NCI-H2171 (cell line): ENCODE data around the gene GFOD1.
A peak's percentile ranks its signal among the peaks of the same experiment; 100 is the strongest.
"Not testable (repeated sequence)": the region's sequence is repeated elsewhere in the genome, so short reads cannot be mapped to it uniquely, and the experiment has no call there.

ENCODE experiments used
- DNase-seq: peaks from one replicate; lab custom pipeline; 2025; lab: John Stamatoyannopoulos, UW

The GFOD1 gene

DNA sequence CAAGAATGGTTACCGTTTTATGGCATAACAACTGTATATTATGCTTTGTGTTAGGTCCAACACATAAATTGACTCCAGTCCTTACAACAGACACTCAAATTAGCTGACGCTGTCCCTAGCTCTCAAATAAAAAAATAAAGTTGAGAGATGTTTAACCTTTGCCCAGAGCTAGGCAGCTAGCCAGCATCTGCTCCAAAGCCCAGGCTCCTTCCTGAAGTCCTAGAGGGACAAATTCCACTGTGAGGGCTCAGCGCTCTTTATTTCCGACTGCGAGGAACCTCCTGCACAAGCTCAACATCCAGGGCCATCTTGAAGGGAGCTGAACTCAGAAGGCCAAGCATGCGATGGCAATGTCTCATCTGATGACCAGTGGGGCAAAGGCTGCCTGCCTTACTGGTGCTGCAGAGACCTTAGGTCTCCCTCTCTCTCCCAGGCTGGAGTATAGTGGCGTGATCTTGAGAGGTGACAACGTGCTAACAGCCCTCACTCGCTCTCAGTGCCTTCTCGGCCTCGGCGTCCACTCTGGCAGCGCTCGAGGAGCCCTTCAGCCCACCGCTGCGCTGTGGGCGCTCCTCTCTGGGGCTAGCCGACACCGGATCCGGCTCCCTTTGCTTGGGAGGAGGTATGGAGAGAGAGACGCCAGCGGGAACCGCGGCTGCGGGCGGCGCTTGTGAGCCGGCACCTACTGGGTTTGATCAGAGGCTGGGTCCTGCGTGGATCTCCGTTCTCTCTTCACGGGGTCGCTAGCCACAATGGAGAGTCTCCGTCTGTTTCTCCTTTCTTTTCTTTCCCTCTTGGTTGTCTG, 24.7 kb upstream of the GFOD1 start:
- no peak for DNase-seq

DNA sequence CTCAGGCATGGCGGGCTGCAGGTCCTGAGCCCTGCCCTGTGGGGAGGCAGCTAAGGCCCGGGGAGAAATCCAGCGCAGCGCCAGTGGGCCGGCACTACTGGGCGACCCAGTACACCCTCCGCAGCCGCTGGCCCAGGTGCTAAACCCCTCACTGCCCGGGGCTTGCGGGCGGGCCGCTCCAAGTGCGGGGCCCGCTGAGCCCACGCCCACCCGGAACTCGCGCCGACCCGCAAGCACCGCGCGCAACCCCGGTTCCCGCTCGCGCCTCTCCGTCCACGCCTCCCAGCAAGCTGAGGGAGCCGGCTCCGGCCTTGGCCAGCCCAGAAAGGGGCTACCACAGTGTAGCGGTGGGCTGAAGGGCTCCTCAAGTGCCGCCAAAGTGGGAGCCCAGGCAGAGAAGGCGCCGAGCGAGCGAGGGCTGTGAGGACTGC, 23.8 kb upstream of the GFOD1 start:
- not testable (repeated sequence) for DNase-seq

DNA sequence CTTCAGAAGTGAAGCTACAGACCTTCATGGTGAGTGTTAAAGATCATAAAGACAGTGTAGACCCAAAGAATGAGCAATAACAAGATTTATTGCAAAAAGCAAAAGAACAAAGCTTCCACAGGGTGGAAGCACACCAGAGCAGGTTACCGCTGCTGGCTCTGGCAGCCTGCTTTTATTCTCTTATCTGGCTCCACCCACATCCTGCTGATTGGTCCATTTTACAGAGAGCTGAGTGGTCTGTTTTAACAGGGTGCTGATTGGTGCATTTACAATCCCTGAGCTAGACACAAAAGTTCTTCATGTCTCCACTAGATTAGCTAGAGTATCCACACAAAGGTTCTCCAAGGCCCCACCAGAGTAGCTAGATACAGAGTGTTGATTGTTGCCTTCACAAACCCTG, 23.0 kb upstream of the GFOD1 start:
- DNase-seq, result not testable (repeated sequence)

DNA sequence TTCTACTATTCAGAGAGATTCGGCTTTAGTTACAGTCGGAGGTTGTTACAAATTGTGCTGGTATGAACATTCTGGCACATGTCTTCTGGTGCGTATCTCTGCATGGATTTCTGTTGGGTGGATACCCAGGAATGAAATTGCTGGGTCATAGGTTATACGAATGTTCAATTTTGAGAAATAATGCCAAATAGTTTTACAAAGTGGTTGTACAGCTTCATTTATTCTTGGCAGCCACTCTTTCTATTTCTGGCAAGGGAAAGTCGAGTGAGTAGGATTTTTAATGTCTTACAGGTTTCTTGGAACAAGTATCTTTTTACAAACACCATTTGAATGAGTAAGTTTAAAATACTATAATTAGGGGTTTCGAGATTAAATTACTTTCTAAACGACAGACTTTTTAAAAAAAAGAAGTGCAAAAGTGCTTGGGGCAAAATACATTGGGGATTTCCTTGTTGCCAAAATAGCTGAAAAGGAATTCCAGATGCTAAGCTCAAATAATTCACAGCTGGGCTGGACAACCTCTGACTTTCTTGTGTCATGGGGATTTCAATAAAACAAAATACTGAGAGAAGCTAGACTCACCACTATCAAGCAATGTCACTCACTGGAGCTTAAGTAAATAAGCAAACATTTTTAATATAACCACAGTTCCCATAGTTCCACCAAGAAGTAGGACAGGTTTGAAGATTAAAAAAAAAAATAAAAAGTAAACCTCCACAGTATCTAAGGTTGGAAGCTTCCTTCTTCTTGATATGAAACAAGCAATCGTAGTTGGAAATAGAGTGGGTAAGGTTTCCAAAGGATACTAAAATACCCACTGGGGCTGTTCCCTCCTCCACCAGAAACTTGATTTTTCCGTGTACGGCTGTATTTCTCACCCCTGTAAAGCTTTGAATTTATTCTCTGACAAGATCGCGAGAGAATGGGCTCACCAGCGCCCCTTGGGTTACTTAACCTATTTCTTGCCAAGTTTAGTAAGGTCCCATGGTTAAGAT, 21.6 kb upstream of the GFOD1 start:
- no peak for DNase-seq

DNA sequence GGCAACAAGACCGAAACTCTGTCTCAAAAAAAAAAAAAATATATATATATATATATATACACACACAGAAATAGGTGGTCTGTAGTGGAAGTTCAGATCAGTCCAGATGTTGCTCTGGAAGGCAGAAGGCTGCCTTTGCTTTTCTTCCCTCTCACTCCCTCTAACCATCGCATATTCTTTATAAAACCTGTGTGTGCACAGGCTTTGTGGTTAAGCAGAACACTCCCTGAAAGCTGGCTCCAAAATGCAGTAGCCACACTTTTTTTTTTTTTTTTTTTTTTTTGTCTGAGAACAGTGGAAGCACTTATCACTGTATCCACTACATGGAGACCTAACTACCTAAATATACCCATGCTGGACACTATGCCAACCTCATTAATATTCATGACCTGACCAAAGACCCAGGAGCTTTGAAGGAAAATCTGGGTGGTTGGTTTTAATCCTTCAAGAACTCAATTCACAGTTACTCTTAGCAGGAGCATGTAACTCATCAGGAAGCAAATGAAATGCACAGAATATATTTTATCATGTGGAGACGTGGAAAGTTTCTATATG, 20.0 kb upstream of the GFOD1 start:
- no peak for DNase-seq

DNA sequence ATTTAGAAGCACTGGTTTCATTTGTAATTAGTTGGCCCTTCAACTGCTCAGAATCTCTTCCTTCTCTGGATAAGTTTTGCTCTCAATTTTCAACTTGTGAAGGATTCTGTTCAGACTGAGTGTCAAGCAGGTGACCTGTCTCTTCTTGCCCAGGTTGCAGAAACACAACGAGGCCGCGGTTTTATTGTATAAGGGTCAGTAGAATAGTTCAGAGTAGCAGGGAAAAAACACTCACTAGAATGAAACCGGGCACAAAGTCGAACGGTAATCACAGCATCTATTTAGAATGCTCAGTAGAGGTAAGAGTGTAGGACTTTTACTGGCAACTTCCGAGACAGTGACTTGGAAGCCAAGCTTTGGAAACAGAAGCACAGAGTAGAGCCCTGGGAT, 17.9 kb upstream of the GFOD1 start:
- no peak for DNase-seq

DNA sequence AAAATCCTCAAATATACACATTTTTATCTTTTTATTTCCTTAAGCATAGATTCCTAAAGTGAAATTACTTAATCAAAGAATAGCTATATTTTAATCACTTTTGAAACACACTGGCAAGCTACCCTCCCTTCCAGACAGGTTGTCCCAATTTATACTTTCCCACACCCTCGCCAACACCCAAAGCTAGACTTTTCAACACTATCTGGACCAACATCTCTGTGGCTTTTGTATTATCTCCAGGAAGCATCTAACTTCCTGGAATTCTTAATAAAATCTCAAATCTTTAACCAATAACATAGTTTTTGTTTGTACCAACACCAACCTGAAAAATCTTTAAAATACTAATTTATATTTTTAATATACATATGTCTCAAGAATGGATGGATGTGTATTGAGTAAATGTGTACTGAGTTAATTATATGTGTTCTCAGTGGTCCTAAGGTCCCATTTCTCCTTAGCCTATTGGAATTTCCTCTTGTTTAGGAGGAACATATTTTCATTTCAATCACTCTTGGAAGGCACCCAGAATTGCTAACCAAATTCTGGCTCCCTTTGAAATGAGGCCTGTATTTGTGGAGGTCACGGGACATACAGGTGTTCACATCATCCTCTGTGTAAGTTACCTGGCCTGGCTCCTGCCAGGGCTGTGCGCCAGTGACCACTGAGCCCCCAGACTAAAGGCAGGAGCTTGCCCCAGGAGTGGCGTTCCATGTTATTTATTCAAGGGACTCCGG, 17.4 kb upstream of the GFOD1 start:
- no peak for DNase-seq

DNA sequence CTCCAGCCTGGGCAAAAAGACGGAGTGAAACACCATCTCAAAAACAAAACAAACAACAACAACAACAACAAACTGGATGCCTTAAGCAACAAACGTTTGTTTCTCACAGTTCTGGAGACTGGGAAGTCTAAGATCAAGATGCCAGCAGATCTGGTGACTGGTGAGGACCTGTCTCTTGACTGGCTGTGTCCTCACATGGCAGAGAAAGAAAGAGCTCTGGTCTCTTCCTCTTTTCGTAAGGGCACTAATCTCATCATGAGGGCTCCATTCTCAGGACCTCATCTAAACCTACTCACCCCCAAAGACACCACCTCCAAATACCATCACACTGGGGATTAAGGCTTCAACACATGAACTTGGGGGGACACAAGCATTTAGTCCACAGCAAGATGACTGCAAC, 13.5 kb upstream of the GFOD1 start:
- no peak for DNase-seq

DNA sequence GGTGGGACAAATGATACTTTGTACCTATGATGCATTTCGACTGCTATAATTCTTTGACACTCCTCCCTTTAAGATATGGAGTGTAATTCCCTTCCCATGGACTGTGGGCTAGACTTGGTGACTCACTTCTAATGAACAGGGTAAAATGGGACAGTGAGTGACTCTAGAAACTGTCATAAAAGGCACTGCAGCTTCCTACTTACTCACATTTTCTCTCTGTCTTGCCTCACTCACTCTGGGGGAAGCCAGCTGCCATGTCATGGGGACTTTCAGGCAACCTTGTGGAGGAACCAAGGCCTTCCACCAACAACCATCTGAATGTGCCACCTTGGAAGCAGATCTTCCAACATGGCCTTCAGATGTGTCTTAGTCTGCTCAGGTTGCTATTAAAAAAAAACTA, 12.9 kb upstream of the GFOD1 start:
- DNase-seq, result no peak

DNA sequence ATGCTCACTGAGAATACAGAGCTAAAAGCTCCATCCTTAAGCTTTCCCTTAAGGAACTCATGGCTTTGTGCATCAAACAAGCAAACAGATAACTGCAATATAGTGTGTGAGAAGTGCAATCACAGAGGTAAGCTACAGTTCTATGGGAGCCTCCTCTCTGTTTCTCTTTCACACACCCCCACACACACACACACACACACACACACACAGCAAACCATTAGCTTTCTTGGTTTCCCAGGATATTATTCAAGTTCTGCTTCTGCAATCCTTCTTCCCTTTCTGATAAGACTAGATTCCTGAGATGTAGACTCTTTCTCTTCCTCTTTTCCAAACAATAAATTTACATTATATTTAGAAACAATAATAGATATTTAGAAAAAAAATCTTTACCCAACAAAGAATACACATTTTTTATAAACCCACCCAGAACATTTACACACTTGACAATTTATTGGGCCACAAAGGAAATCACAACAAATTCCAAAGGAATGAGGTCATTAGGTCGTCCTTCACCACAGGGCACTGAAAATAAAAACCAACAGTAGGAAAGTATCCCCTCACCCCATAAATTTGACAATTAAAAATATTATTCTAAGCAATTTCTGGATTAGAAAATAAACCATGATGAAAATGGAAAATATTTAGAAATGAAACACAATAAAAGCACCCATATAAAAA, 9.3 kb upstream of the GFOD1 start:
- DNase-seq, result no peak

DNA sequence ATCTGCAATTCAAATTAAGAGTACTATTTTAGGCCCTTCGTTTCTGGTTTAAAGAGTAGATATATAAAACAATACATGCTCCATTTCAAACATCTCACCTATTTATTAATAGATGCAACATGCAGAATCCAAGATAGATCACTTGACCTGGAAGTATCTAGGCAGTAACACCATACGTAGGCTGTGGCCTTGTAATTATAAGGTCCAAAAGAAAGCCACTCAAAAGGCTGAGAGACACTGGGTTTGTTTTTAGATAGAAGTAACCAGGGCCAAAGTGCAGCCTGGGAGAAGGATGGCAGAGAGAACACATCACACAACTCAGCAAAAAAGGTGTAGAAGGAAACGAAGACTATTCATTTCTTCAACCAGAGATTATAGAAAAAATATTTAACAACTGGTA, 8.4 kb upstream of the GFOD1 start:
- no peak for DNase-seq

DNA sequence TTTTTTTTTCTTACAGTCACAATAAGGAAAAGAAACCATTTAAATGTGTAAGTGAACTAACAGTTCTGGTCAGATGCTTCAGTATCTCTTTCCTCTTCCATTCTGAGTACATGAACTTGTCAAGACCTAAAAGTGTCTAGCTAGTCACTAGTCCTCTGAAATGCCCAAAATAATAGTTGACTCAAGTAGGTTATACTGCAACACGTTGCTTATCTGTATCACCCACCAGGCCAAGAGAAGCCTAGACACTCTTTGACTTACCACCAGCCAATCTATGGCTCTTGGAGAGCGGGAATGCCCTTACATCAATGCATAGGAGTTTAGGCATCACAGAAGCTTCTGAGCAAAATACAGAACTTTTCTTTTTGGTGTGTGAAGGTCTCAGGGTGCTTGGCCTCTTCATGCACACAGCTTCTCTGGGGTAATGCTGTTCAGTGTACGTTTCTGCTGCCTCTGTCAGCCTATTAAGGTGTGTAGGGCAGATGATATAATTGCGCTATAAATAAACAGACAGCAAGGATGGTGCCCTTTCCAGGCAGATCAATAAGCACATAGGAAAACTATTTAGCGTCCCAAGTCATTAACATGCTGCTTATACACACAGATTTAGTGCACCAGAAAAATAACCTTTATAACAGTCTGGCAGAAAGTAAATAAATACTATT, 7.8 kb upstream of the GFOD1 start:
- DNase-seq, result no peak

DNA sequence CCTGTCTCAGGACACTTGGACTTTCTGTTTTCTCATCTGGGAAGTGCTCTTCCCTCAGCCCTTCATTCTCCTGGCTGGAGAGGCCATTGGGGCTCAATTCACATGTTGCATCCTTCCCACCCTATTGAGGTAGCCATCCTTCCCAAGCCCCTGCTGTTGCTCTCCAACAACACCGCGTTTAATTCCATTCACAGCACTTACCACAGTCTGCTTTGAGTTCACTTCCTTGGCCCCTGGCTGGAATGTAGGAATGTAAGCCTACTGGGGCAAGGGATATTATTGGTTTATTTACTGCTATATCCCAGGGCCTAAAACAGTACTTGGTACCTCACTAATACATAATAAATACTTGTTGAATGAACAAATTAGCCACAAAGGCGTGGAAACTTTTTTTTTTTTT, 6.7 kb upstream of the GFOD1 start:
- no peak for DNase-seq

DNA sequence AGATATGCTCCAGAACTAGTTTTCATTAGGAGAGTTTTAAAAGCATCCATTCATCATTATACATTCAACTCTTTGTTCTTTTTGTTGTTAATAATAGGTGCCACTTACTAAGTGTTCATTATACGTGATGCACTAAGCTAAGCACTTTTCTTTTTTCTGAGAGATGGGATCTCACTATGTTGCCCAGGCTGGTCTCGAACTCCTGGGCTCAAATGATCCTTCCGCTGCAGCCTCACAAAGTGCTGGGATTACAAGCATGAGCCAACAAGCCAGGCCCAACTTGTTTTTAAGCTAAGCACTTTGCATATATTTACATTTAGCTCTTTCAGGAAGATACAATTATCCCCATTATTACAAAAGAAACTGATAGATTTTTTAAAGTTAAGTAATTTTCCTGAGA, 5.7 kb upstream of the GFOD1 start:
- DNase-seq, result no peak

DNA sequence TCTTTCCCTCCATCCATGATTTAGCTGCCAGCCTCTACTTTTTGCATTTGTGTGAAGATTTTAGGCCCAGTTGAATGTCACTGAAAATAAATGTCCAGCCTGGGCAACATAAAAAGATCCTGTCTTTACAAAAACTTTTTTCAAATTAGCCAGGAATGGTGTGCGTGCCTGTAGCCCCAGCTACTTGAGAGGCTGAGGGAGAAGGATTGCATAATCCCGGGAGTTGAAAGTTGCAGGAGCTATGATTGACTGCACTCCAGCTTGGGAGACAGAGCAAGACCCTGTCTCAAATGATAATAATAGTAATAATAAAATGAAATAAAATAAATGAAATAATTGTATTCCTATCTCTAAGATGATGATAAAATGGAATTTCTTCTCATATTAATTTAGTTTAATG, 5.0 kb upstream of the GFOD1 start:
- DNase-seq, result no peak

DNA sequence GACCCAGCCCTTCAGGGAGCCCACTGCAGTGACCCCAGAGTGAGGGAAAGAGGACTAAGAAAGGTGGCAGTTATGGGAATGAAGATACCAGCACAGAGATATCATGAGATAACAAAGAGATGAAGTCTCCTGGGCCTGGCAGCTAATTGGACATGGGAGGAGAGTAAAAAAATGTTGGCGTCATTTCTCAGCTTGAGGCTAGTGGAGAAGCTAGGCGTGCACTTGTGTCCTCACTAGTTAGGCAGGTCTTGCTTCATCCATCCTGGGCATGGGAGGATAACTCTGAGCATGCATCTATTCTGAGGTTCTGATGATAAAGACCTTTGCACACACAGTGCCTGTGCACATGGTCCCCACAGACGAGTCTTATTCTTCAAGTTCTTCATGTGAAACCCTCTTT, 4.1 kb upstream of the GFOD1 start:
- no peak for DNase-seq

DNA sequence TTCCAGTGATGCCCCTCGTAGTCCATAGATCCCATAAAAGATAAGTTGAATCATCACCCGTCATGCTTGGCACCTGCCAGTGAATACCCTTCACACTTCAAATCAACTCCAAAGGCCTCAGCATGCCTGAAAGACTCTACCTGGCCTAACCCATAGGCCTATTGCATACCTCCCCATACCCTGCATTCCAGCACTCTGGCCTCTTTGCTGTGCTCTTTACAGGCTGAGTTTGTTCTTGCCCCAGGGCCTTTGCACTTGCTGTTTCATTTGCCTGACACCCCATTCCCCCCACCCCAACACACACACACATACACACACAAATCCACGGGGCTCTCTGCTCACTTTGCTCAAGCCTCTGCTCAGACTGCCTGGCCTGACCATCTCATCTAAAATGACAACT, 3.0 kb upstream of the GFOD1 start:
- DNase-seq, result no peak

DNA sequence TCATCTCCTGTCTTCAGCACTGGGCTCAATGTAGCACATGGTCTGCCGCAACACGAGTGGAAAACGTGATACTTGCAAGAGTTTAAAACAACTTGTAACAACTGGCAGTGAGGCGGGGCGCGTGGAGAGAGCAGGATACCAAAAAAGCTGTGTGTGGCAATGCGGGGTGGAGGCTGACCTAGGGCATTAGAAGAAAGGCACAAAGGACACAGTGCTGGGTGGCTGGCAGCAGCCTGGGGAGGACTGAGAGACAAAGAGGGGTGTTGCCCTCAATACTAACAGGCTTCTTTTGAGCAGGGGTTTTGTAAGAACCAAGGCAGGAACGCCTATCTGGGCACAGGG, 1.5 kb upstream of the GFOD1 start:
- no peak for DNase-seq

DNA sequence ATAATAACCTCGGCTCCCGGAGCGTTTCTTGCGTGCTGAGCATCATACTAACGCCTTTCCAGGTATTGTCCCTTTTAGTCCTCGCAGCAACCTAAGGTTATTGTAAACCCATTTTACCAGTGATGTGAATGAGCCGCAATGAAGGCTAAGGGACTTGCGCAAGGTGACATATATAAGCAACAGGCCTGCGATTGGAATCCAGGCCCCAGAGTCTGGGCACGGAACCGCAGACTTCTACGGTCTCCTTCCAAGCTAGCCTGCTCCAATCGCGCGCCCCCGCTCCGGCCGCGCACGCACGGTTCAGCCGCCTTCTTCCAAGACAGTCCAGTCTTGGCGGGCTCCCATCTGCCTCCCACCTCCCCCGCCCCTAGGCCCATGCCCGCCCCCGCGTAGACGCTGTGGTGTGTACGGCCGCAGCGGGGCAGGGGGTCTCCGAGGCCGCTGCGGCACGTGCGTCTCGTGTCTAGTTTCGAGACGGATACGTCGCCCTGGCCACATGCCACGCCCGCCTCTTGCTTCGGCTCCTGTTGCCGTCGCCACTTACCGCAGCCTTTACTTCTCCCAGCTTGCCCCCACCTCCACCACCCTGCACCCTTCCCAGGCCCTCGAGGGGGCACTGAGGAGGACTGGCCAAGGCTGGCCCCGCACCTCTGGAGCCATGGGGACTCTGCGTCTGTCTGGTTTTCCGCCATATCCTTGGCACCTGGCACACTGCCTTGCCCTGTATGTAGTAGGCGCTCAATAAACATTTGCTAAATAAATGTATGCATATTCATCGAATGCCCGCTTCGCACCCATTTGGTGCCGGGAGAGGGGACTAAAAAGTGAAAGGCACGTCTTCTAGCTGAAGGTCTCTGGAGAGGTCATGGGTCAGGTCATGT, 855 bp upstream of the GFOD1 start:
- peak; percentile 19 for DNase-seq

DNA sequence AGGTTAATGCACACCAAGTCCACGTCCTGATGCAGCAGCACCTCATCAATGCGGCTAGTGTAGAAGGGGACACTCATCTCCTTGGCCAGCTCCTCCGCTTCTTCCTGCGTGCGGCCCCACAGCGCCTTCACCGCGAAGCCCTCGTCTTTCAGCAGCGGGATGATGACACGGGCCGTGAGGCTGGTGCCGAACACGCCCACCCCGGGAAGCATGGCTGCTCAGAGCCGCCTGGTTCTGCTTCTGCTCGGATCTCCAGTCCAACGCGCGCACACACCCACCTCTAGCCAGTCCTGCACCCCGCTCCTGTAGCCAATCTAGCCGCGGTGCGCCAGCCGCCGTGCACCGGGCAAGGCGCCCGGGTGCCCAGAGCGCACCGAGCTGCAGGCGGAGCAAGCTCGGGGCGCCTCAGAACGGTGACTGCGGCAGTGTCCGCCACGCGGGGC, 700 bp downstream of the GFOD1 start:
- peak; percentile 11 for DNase-seq
